Measurements from ENCODE around the gene TNK2. TPM values are rescaled to one million over a fixed set of nuclear protein-coding genes. Genes with fewer than 3 reads are reported as not detected.

The TNK2 gene
- total RNA-seq, 6 experiments from 2014 or later = 29.6 to 46.1 (median 35.1) TPM

DNA sequence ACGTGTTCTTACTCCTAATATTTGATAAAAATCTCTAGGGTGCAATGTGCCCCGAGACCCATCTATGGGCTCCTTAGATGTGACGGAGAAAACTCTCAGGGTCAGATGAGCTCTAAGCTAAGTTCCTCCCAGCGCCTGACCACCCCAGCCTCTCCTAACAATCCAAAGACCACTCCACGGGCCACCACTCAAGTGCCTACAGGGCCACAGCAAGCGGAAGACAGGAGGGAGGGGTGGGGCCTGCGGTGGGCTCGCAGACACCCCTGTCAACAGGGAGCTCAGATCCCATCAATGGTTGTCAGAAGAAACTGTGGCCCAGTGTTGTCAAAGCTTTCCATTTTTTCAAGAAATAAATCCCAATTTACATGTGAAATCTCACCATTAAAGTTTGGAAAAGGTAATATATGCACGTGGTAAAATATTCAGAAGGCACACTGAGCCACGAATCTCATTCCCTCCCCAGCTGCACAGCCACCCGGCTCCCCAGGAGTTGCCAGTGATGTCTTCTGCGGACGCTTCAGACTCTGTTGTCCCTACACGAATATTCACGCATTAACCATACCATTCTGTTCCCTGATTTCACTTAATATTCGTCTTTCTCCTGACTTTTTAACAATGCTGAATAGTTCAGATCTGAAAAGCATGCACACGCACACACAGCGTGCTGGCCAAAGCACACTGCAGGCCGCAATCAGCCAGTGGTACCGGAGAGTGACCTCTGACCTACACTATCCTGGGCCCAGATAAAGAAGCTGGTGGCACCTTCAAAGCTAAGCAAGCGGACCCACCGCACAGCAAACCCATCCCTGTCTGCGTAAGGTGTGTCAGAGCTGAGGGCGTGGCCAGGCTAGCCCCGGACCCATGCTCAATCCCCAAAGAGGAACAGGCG is 19.1 kb downstream of the TNK2 start:
- H3K4me3 Mint-ChIP-seq = no peak overlapping the region
- no peak overlapping the region for H3K27ac Mint-ChIP-seq
- H3K36me3 Mint-ChIP-seq (ENCODE audit: low read depth) = peaks cover 8% of the 10 kb centered on the region
- TF ChIP-seq, protein P1, sequence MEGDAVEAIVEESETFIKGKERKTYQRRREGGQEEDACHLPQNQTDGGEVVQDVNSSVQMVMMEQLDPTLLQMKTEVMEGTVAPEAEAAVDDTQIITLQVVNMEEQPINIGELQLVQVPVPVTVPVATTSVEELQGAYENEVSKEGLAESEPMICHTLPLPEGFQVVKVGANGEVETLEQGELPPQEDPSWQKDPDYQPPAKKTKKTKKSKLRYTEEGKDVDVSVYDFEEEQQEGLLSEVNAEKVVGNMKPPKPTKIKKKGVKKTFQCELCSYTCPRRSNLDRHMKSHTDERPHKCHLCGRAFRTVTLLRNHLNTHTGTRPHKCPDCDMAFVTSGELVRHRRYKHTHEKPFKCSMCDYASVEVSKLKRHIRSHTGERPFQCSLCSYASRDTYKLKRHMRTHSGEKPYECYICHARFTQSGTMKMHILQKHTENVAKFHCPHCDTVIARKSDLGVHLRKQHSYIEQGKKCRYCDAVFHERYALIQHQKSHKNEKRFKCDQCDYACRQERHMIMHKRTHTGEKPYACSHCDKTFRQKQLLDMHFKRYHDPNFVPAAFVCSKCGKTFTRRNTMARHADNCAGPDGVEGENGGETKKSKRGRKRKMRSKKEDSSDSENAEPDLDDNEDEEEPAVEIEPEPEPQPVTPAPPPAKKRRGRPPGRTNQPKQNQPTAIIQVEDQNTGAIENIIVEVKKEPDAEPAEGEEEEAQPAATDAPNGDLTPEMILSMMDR (IDR thresholded peaks at IDR 0.05) = no peak
- no peaks in the 10 kb centered on the region for H3K9me3 Mint-ChIP-seq
- peaks cover 27% of the 10 kb centered on the region for H3K4me1 Mint-ChIP-seq (ENCODE audit: low read depth)
- DNase-seq = no peak
- peaks cover 4% of the 10 kb centered on the region; the same call in 1 of the 2 replicates for H3K27me3 Mint-ChIP-seq (ENCODE audit: insufficient read depth)

DNA sequence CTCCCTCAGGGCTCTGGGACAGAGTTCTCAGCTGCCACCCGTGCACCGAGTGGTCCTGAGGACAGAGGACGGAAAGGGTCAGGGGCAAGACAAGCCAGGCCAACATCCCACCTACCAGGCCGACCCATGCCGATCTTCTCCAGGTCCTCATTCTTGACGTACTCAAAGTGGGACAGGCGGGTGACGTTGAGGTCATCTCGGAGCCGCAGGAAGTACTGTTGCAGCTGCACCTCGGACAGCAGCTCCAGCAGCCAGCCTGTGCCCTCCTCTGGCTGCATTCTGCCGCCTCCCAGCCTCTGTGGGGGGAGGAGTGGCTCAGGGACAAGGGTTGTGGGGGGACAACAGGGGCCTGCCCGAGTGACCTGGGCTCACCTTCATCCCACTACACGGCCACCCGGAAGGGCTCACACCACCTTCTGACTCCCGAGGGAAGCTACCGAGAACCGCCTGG is 20.0 kb downstream of the TNK2 start:
- peaks cover 18% of the 10 kb centered on the region for H3K4me1 Mint-ChIP-seq (ENCODE audit: low read depth)
- DNase-seq = no peak
- no peaks in the 10 kb centered on the region for H3K9me3 Mint-ChIP-seq
- H3K27ac Mint-ChIP-seq = no peak overlapping the region
- no peak overlapping the region for H3K4me3 Mint-ChIP-seq
- peaks cover 8% of the 10 kb centered on the region for H3K36me3 Mint-ChIP-seq (ENCODE audit: low read depth)
- TF ChIP-seq, protein P1 (IDR thresholded peaks at IDR 0.05) = no peak
- peaks cover 4% of the 10 kb centered on the region for H3K27me3 Mint-ChIP-seq (ENCODE audit: insufficient read depth)

DNA sequence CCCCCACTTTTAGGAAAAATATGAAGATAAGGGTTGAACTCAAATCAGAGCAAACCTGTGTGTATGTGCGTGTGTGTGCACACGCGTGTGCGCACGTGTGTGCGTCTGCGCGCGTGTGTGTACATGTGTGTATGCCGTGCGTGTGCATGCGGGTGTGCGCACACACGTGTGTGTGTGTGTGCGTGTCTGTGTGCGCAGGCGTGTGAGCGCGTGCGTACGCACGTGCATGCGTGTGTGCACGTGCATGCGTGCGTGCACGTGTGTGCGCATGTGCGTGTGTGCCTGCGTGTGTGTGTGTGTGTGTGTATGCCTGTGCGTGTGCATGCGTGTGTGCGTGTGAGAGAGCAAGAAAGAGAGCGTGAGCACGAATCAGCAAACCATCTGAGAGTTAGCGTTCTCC is 20.7 kb downstream of the TNK2 start:
- no peak for DNase-seq
- TF ChIP-seq, protein P1 (IDR thresholded peaks at IDR 0.05) = no peak
- peaks cover 4% of the 10 kb centered on the region for H3K27me3 Mint-ChIP-seq (ENCODE audit: insufficient read depth)
- peaks cover 12% of the 10 kb centered on the region for H3K4me1 Mint-ChIP-seq (ENCODE audit: low read depth)
- H3K9me3 Mint-ChIP-seq = no peaks in the 10 kb centered on the region
- no peak overlapping the region for H3K4me3 Mint-ChIP-seq
- H3K27ac Mint-ChIP-seq = no peak overlapping the region
- H3K36me3 Mint-ChIP-seq (ENCODE audit: low read depth) = peaks cover 8% of the 10 kb centered on the region

DNA sequence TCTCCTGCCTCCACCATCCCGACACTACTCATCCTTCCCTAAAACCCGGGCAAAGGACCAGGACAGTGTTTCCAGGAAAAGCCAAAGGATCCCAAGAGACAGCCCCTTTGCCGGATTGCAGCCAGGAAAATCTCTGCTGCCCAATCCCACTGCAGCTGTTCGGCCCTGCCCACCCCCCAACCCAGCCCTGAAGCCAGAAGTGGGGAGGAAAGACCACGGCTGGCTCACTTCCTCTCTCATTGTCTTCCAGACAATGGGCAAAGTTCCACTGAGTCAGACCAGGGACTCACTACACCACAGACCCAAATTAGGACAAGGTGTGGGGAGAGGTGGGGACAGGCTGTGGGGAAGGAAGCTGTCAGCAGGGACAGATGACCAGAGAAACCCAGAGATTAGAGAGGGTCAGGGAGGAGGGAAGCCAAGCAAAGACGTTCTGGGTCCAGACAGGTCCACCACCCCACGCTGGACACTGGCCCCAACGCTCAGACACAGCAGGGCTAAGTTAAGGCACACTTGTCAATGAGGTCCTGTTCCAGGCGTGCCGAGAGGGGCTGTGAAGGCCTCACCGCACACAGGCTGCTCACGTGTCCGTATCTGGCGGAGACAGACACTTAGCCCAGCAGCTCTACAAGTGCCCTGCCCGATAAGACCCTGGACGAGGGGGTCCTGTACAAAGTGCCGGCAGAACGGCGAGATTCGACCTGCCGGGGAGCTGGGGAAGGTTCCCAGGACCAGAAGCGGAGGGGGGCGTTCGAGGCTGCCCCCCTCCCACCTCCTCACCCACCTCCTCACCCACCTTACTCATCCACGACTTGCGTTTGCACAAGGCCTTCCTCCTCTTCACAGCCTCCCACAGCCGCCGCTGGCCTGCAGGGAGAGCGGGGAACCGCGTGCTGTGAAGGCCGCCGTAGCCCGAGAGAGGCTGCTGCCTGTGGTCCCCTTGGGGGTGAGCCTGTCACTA is 21.9 kb downstream of the TNK2 start:
- TF ChIP-seq, protein P1 (IDR thresholded peaks at IDR 0.05) = no peak
- H3K36me3 Mint-ChIP-seq (ENCODE audit: low read depth) = peaks cover 8% of the 10 kb centered on the region
- peak overlapping the region; percentile 42 for H3K27ac Mint-ChIP-seq
- no peaks in the 10 kb centered on the region for H3K9me3 Mint-ChIP-seq
- H3K27me3 Mint-ChIP-seq (ENCODE audit: insufficient read depth) = peaks cover 4% of the 10 kb centered on the region
- H3K4me3 Mint-ChIP-seq = no peak overlapping the region
- H3K4me1 Mint-ChIP-seq (ENCODE audit: low read depth) = peaks cover 12% of the 10 kb centered on the region
- DNase-seq = no peak

DNA sequence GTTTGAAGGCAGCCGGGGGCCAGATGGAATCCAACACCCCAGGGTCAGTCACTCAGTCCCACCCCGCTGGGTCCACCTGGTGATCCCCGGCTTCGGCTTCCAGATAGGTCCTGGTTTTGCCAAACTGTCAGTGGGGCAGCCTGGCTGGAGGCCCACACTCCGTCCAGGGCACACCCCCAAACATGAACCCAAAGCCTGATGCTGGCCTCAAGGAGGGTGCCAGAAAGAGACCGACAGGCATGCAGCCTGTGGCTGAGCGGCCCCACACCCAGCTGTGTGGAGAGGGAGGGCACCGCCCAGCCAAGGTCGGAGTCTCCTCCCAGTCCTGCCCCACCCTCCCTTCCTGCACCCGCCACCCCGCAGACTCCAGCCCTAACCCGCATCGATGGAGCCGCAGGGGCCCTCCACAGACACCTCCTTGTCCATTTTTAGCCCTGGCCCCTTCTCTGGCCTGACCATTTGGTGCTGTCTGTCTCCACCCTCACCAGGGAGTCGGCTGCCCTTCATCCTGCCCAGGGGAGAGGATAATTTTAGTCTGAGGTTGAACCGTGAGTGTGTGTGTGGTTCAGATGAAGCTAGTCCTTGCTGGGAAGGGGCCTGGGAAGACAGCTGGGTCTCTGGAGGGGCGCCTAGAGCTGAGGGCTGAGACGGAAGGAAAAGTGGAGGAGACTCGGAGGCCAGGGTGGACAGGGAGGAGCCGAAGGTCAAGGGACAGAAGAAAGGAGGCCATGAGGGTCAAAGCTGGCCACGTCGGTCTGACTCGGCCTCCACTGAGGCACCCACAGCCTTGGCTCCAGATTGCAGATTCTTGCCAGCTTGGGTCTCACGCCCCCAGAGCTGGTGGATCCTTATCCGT is 23.1 kb downstream of the TNK2 start:
- Mint-ChIP-seq H3K9me3 (no peaks in the 10 kb centered on the region), H3K27ac (0 out of 2 replicates have a peak overlapping the region, but pooled peaks have one; percentile 11), H3K4me1 (ENCODE audit: low read depth) (peaks cover 12% of the 10 kb centered on the region), H3K4me3 (no peak overlapping the region), H3K36me3 (ENCODE audit: low read depth) (peaks cover 8% of the 10 kb centered on the region), H3K27me3 (ENCODE audit: insufficient read depth) (peaks cover 4% of the 10 kb centered on the region)
- TF ChIP-seq, protein P1 (IDR thresholded peaks at IDR 0.05) = no peak
- DNase-seq = no peak
